ENCODE results near the gene DUSP7.

- no peak; the same call in 1 of the 2 replicates for TF ChIP-seq SIN3A (IDR thresholded peaks at IDR 0.05; ENCODE audit: borderline replicate concordance, low read depth, low read length)
- TF ChIP-seq CTCF (IDR thresholded peaks at IDR 0.05) = peak; percentile 10; the same call in 1 of the 2 replicates
- no peak for TF ChIP-seq ZBTB33 (IDR thresholded peaks at IDR 0.05; ENCODE audit: borderline replicate concordance, low read depth)
- no peak for TF ChIP-seq EP300 (IDR thresholded peaks at IDR 0.05; ENCODE audit: borderline replicate concordance in 1 of 2, low read depth in 1 of 2, low read length in 1 of 2)
- no peak for TF ChIP-seq USF2 (IDR thresholded peaks at IDR 0.05; ENCODE audit: borderline replicate concordance, low read depth, low read length)
- no peak for TF ChIP-seq POLR2AphosphoS5 (IDR thresholded peaks at IDR 0.05; ENCODE audit: low read depth, low read length)
- TF ChIP-seq MAX (IDR thresholded peaks at IDR 0.05; ENCODE audit: low read depth) = peak; percentile 65
- no peak for TF ChIP-seq TAF1 (IDR thresholded peaks at IDR 0.05; ENCODE audit: borderline replicate concordance, low read depth, low read length)
- no peak for TF ChIP-seq YY1 (IDR thresholded peaks at IDR 0.05; ENCODE audit: low read depth)
- TF ChIP-seq NFIC (IDR thresholded peaks at IDR 0.05; ENCODE audit: borderline replicate concordance) = no peak
- TF ChIP-seq EZH2phosphoT487 (IDR thresholded peaks at IDR 0.05; ENCODE audit: borderline replicate concordance, low read depth) = no peak
Measured at GRCh38 chr3:52055537-52056351, 627 bp downstream of the DUSP7 start.
